ENCODE measurements around the gene MUC5B.

Gene MUC5B

DNA sequence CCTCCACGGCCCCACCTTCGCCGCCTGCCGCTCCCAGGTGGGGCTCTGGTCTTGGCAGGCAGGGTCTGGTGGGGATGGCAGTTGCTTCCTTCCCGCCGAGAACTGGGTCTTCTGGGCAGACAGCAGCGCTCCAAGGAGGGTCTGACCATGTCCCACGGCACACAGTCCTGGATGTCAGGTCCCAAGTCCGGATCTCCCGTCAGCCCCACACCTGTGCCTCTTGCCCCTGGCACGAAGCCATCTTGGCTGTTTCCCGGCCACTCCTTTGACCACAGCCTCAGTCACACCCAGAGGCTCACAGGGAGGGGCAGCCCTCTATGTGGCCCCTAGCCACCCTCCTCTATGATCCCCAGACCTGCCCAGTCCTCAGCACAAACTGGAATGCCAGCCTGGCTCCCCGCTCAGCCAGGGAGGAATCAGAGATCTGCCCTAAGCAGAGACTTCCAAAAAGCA is 14.3 kb downstream of the MUC5B start:
- Histone ChIP-seq H2AFZ (no peak overlapping the region), H3K9ac (no peak overlapping the region), H3K27ac (no peak overlapping the region), H3K9me3 (ENCODE audit: control insufficient read depth, low read length) (no peaks in the 10 kb centered on the region), H3K4me2 (ENCODE audit: low read length) (no peak overlapping the region), H3K4me3 (ENCODE audit: low read depth, low read length) (no peak overlapping the region), H3K36me3 (ENCODE audit: control insufficient read depth, insufficient read depth, low read length) (no peaks in the 10 kb centered on the region), H3K27me3 (ENCODE audit: control insufficient read depth, insufficient read depth, low read length) (no peaks in the 10 kb centered on the region), H3K79me2 (no peaks in the 10 kb centered on the region), H3K4me1 (no peaks in the 10 kb centered on the region)
- no peak for TF ChIP-seq CTCF (IDR thresholded peaks at IDR 0.05)

DNA sequence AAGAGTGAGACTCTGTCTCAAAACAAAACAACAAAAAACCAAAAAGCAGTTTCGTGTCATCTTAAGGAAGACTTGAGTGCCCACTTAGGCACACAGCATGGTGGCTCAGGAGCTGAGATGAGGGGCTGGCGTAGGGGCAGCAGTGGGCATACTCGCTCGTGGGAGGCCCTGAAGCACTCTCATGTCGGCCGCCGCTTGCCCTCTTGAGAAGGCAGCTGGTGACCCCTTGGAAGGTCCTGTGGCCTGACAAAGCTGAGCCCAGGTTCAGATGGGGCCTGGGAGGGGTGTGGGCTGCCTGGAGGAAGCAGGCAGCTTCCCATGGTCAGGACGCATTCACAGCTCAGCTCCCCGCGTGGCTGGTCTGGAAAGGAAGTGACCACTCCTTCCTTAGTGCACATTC is 15.0 kb downstream of the MUC5B start:
- no peak overlapping the region for H3K9ac ChIP-seq
- TF ChIP-seq CTCF (IDR thresholded peaks at IDR 0.05) = no peak
- H3K4me1 ChIP-seq = no peaks in the 10 kb centered on the region
- H2AFZ ChIP-seq = no peak overlapping the region
- no peaks in the 10 kb centered on the region for H3K36me3 ChIP-seq (ENCODE audit: control insufficient read depth, insufficient read depth, low read length)
- H3K27me3 ChIP-seq (ENCODE audit: control insufficient read depth, insufficient read depth, low read length) = no peaks in the 10 kb centered on the region
- no peak overlapping the region for H3K4me3 ChIP-seq (ENCODE audit: low read depth, low read length)
- no peak overlapping the region for H3K4me2 ChIP-seq (ENCODE audit: low read length)
- no peaks in the 10 kb centered on the region for H3K79me2 ChIP-seq
- H3K27ac ChIP-seq = no peak overlapping the region
- H3K9me3 ChIP-seq (ENCODE audit: control insufficient read depth, low read length) = no peaks in the 10 kb centered on the region

DNA sequence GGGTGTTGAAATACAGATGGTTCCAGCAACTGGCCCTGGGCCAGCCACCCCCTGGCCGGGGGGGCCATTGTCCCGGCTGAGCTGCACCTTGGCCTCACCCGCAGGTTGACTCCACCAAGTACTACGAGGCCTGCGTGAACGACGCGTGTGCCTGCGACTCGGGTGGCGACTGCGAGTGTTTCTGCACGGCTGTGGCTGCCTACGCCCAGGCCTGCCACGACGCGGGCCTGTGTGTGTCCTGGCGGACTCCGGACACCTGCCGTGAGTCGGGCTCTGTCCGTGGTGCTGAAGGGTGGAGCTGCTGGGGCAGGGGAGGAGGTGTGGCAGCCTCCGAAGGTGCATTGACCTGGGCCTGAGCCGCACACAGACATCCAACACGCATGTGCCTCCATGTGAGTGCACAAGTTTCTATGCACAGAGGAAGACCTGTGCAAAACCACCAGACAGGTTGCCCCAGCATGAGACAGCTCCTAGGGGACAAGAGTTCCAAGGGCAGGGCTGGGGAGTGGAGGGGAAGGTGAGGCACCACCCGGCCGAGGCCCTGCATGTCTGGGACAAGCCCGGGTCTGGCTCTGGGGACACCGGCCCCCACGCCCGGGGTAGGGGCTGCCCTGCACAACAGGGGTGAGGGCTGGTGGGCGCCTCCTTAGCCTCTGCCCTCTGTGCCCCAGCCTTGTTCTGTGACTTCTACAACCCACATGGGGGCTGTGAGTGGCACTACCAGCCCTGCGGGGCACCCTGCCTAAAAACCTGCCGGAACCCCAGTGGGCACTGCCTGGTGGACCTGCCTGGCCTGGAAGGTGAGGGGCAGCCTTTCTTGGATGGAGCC is 16.1 kb downstream of the MUC5B start:
- H2AFZ ChIP-seq = no peak overlapping the region
- H3K27me3 ChIP-seq (ENCODE audit: control insufficient read depth, insufficient read depth, low read length) = no peaks in the 10 kb centered on the region
- H3K9ac ChIP-seq = no peak overlapping the region
- H3K4me1 ChIP-seq = no peaks in the 10 kb centered on the region
- no peak overlapping the region for H3K4me2 ChIP-seq (ENCODE audit: low read length)
- H3K79me2 ChIP-seq = no peaks in the 10 kb centered on the region
- no peaks in the 10 kb centered on the region for H3K36me3 ChIP-seq (ENCODE audit: control insufficient read depth, insufficient read depth, low read length)
- TF ChIP-seq CTCF (IDR thresholded peaks at IDR 0.05) = no peak
- H3K27ac ChIP-seq = no peak overlapping the region
- H3K9me3 ChIP-seq (ENCODE audit: control insufficient read depth, low read length) = no peaks in the 10 kb centered on the region
- no peak overlapping the region for H3K4me3 ChIP-seq (ENCODE audit: low read depth, low read length)

DNA sequence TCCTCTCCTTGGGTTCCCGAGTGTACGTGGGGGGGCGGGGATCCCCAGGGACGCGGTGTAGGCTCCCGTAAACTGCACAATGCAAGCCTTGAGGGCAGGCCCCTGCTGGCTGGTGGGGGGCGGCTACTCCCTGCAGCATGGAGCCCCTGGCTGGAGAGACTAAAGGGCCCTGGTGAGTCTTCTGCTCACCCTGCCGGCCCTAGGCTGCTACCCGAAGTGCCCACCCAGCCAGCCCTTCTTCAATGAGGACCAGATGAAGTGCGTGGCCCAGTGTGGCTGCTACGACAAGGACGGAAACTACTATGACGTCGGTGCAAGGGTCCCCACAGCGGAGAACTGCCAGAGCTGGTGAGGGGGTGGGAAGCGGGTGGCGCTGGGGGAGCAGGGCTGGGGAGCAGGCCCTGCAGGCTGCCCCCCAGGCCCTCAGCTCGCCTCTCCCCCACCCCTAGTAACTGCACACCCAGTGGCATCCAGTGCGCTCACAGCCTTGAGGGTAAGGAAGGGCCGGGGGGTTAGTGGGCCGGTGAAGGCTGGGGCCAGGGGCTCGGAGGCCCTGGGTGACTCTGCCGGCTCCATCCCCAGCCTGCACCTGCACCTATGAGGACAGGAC is 16.8 kb downstream of the MUC5B start:
- Histone ChIP-seq H3K79me2 (no peaks in the 10 kb centered on the region), H3K27ac (no peak overlapping the region), H2AFZ (no peak overlapping the region), H3K4me3 (ENCODE audit: low read depth, low read length) (no peak overlapping the region), H3K4me1 (no peaks in the 10 kb centered on the region), H3K4me2 (ENCODE audit: low read length) (no peak overlapping the region), H3K36me3 (ENCODE audit: control insufficient read depth, insufficient read depth, low read length) (no peaks in the 10 kb centered on the region), H3K9me3 (ENCODE audit: control insufficient read depth, low read length) (no peaks in the 10 kb centered on the region), H3K27me3 (ENCODE audit: control insufficient read depth, insufficient read depth, low read length) (no peaks in the 10 kb centered on the region), H3K9ac (no peak overlapping the region)
- no peak for TF ChIP-seq CTCF (IDR thresholded peaks at IDR 0.05)
